HG02798 (cell line): ENCODE data around the gene MYO5C.
"Not testable (repeated sequence)": the region's sequence is repeated elsewhere in the genome, so short reads cannot be mapped to it uniquely, and the experiment has no call there.

Experiments used
- ATAC-seq: cut with Tn5 transposase; IDR thresholded peaks from one replicate; pipeline ENCODE4 v1.9.1; 2021; ENCODE audit warnings: mild to moderate bottlenecking; ENCODE audit not compliant: unreplicated experiment, poor library complexity

The MYO5C gene

DNA sequence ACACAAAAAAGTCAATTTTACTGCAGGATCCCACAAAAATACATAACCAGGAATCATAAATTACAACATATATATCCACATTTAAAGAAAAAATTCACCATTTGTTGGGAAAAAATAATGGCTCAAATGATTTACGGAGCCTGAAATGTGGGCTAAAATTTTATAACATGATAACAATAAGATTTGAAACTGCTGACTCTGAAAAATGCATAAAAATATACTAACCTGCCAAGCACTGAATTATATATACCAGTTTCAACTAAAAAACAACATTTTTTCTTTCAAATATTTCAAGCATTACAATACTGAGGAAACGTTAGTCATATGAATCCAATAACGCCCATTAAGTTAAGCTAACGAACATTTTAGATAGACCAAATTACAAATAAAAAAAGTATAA is 12.2 kb upstream of the MYO5C start:
- ATAC-seq = no peak

DNA sequence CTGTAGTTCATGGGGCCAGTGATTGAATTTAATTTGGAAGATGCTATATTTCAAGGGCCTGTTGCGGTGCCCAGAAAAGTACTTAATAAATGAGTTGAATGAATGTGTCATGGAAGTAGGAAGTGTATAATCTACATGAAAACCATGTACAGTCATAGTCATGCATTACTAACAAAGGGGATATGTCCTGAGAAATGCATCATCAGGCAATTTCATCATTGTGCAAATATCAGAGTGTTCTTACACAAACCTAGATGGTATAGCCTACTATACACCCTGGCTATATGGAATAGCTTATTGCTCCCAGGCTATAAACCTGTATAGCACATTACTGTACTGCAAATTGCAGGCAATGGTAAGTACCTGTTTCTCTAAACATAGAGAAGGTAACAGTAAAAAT is 10.7 kb upstream of the MYO5C start:
- no peak for ATAC-seq

DNA sequence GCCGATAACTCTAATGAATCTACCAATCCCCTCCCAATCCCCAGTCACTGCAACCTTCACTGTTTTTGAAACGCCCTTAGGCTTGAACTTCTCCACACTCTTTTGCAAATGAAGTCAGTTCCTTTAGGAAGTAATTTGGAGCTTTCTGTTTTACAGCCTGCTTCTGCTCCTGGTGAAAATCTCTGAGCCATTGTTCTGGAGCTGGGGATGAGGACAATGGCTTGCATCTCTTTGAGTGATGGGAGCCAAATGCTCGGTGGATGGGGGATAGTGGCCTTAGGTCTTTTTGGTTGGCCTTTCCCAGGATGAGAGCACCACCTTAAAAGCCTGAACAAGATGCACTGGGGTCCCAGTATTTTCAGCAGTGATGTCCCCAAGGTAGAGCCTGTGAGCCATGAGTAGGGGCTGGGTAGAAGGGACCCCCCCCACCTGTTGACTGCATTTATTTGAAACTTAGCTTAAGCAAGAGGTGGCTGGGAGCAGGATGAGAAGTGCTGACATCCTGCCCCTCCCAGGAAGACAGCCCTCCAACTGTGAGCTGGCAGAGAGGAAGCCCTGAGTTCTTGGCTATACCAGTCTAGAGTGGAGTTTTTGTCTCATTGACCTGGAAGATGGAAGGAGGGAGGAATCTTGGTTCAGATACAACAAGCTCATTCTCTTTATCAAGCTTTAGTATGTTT is 7.6 kb upstream of the MYO5C start:
- ATAC-seq = no peak

DNA sequence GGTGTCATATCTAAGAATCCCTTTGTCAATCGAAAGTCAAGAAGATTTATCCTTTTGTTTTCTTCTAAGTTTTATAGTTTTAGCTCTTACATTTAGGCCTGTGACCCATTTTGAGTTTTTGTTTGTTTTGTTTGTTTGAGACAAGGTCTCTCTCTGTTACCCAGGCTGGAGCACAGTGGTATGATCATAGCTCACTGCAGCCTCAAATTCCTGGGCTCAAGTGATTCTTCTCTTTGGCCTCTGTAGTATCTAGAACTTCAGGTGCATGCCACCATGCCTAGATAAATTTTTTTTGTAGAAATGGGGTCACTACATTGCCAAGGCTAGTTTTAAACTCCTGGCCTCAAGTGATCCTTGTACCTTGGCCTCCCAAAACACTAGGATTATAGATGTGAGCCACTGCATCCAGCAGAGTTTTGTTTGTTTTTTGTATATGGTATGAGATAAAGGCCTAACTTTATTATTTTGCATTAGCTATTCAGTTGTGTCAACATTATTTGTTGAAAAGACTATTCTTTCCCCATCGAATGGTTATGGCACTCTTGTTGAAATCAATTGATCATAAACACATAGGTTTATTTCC is 5.8 kb upstream of the MYO5C start:
- no peak for ATAC-seq

DNA sequence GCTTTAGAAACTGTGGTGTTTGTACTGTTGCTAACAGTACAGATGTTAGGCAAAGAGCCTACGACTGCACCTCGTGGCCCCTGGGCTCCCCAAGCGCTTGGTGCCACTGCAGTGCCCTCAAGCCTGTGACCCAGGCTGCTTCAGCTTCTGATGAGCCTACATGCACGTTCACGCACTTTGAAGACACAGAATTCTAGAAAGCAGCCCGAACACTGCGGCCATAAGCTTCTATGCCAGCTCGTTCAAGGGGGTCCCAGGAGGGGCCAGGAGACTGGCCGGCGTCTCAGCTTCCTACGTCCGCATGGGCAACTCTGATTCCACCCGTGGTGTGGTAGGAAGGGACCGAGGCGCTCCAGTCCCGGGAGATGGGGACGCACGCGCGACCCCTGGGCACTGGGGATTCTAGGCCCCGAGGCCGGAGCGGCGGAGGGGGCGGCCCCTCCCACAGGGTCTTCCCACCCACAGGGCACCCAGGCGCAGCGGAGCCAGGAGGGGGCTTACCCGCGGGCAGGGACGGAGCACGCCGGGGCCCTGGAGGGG is 653 bp downstream of the MYO5C start:
- ATAC-seq = no peak

DNA sequence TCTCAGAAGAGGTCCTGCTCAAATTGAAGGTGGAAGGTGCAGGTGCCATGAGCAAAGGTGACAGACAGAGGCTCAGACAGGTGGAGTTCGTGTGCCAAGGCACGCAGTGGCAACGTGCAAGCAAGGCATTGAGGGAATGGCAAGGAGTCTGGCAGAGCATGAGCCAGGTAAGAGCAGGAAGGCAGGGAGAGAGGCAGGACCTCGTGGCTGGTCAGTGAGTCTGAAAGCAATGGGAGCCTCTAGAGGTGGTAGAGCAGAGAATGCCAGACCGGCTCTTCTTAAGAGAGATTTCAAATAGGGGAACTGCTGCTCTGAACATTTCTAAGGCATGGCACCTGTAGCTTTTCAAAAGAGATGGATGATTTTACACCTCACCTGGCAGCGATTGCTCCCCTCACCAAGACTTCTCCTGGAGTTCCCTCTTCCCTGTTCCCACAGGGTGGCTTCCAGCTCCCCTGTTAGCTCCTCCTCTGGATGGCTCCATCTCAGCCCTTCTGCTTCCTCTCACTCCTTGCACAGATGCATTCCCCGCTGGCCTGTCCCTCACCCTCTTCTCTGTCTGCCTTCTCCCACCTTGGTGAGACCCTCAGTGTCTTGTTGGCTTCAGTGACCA is 2.7 kb downstream of the MYO5C start:
- no peak for ATAC-seq

DNA sequence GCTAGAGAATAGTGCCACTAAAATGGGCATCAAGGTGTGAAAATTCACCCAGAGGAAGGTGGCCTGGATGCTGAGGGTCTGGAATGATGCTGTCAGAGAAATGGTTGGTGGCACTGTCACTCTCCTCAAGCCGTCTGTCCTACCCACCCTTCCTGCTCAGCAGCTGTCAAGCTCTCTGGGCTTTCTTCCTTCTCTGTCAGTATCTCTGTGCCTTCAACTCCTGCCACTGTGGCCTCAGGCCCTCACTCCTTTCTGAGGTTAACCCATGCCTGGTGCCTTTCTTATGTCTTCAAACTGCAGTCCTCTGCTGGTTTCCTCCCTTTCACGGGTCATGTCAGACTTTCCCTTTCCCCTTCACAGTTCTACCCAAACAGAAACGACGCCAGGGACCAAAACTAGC is 4.4 kb downstream of the MYO5C start:
- peak; percentile 66 for ATAC-seq

DNA sequence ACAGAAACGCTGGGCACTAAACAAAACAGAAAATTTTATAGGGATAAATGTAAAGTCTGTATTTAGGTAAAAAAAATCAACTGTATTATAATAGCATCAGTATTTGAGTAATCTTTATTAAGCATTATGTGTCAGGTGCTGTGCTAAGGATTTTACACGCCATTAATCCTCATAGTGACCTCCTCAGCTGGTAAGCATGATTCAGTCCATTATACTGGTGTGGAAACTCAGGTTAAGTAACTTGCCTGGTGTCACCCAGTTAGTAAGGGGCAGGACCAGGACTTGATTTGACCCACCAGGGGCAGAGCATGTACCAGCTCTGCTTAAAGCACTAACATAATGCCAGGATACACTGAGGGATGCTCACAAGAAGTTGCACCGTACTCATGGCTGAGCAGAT is 4.8 kb downstream of the MYO5C start:
- peak; percentile 18 for ATAC-seq

DNA sequence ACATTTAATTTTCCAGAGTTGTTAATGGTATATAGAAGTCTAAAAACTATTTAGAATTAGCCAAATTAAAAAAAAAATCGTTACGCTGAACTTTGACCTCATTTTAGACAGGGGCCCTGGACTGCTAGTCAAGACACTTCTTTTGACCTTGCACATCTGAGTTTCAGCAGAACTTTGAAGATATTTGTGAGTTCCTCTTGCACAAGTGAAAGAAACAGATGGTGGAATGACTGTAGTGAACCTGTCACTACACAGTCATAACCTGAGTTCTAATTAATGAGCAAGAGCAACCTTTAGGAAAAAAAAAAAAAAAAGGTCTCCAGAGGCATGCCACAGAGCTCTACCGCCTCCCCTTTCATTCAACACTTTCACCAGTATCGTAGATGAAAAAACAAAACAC is 5.3 kb downstream of the MYO5C start:
- ATAC-seq = peak; percentile 35

DNA sequence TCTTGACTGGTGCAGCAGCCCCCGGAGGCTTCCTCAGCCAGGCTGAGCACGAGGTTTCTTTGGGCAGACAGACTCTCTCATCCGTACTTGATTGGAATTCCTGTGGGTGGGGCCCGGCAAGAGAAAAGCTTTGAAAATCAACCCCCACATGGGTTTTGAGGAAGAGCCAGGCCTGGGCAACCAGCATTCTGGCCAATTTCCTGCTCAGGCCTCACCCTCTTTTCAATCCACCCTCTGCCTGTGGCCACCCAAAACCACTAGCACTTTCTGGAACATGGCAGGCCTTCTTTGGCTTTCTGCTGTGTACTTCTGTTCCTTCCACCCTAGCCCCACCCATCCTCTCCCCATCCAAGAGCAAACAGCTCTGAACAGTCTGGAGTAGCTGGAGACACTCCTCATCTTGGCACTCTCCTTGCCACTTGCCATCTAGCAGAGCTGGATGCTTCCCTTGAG is 5.9 kb downstream of the MYO5C start:
- no peak for ATAC-seq

DNA sequence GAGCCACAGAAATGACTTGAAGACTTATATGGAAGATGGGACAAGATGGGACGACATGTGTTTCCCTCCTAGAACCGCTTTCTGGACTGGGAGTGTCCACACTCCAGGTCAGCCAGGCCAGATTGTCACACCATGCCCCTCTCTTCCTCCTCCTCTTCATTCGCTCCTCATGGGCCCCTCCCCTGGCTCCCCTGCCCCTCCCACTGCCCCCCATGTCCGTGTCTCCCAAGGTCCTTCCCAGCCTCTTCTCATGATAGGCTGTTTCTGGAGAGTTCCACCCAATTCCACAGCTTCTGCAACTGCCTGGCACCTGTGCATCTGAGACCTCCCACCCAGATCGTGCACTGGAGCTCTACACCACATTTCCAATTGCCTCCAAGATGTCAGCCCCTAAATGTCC is 6.6 kb downstream of the MYO5C start:
- no peak for ATAC-seq

DNA sequence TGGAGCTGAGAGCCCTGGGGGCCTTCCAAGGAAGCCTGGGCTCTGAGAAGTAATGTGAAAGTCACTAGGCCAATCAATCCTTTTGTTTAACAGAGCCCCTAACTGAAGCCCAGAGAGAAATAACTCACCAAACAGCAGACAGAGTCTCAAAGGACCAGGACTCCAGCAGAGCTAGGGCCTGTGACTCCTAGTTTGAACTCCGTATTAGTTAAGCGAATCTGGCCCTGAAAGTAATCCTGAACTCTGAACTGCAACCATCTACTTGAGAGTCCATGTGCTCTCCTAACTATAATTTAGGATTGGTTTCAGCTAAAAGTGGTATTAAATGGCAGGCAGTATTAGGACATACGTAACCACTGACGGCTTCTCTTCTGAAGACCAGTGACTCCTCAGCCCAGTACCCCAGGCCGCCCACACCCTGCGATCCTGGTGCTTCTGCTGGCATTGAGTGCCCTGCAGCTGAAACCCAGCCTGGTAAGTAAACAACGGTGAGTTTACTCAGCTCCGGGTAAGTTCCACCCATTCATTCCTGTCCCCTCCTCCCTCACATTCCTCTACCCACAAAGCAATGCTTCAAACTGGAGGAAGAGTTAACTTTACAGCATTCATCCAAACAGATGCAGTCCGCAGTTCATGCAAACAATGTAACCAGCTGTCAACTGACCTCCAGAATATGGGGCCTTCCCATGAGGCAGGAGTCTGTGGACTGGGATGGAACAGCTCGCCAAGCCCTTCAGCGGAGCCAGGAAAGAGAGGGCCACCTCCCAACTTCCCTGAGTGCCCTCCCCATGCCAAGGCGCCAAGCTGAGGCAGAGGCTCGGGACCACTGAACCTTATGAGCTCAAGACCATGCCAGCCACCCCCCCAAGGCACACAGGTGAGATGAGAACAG is 7.3 kb downstream of the MYO5C start:
- ATAC-seq = no peak

DNA sequence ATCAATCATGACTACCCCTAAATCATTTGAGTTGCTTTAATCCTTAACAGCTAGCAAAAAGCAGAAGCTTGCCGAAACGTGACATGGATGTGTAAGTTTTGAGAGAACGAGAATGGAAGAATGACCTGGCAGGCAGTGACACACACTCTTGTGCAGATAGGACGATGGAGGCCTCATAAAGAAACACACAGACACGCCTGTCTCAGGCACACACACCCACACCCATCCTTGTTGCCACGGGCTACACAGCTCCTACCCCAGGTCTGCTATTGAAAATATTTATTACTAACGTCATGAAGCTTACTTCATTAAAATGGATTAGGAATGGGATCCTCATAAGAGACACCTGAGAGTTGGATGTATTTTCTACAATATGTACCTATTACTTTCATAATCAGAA is 8.5 kb downstream of the MYO5C start:
- ATAC-seq = no peak

DNA sequence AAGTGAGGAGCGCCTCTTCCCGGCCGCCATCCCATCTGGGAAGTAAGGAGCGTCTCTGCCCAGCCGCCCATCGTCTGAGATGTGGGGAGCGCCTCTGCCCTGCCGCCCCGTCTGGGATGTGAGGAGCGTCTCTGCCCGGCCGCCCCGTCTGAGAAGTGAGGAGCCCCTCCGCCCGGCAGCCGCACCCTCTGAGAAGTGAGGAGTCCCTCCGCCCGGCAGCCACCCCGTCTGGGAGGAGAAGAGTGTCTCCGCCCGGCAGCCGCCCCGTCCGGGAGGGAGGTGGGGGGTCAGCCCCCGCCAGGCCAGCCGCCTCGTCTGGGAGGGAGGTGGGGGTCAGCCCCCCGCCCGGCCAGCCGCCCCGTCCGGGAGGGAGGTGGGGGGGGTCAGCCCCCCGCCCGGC is 9.7 kb downstream of the MYO5C start:
- not testable (repeated sequence) for ATAC-seq

DNA sequence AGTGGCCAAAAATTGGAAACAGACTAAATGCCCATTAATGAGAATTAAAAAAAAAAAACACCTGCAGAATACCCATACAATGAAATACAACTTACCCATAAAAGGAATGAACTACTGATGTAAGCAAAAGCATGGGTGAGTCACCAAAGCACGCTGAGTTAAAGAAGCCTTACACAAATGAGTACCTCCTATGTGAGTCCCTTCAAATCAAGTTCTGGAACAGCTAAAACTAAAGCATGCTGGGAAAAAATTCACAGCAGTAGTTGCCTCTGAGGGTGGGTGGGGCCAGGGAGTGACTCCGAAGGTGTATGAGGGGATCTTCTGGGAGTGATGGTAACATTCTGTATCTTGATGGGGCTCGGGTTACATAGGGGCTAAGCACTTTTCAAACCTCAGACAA is 11.4 kb downstream of the MYO5C start:
- ATAC-seq = no peak

DNA sequence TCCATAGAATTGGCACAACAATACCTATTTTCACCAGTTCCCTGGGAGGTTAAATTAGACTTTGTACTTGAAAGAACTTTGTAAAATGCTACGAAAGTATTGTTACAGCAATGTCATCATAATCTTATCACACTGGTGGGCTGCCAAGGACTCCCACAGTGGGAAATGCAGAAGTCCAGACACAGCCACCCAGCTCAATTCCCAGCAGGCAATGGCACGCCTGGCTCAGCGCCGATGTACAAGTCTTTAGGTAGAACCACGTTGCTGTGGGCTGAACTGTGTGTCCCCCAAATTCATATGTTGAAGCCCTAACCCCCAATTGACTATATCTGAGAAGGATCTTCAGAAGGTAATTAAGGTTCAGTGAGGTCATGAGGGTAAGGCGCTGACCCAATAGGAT is 12.3 kb downstream of the MYO5C start:
- ATAC-seq = no peak

DNA sequence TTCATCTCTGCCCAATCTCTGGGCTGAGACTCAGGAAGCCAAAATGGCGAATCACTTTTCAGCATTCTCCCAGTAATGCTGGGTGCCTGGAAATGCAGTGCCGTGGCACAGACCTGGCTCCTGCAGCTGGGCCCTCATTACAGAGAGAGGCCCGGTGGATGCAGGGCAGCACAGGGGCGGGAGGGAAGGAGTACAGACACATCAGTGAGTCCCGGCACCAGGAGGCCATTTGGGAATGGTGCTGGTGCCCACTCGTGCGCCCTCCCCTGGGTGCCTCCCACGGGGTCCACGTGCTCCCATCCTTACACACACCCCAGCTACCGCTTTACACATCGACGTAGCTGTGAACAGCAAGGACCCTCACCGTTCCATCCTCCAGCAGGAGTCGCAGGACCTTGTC is 13.2 kb downstream of the MYO5C start:
- ATAC-seq = no peak

DNA sequence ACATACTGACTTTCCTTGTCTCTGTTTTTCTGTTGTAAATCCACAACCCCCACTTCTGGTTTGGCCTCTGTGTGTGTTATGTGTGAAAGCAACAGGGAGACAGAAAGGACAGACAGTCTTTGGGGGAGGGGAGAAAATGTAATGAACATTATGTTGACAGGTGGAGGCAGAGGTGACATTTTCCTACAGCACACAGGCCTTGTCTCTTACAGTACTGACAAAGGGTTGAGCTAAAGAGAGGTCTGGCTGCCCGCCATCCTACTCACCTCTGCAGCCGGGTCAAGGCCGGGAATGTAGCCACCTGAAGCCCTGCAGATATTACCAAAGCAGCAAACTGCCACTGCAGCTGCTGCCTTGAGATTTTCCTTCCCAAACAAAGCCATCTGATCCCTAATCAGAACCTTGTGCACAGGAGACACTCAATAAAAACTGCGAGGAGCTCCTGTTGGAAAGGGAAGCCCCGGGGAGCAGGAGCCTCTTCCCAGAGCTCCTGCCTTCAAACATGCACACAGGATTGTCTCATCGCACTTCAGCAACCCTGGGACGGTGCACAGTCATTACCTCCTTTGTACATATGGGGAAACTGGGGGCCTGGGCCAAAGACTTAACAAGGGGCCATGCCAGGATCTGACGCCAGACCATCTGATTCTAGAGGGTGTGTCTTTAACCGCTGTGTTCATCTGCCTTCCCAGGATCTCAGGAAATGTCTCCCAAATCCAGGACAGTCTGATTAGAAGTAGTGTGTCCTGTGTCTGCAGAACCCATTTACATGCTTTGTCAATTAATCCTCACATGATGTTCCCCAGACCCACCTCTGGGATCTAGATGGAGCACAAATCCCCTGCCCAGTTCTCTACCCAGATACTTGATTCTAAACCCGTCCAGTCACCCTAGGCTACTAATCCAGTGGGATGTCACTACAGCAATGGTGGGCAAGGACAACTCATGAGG is 14.2 kb downstream of the MYO5C start:
- no peak for ATAC-seq

DNA sequence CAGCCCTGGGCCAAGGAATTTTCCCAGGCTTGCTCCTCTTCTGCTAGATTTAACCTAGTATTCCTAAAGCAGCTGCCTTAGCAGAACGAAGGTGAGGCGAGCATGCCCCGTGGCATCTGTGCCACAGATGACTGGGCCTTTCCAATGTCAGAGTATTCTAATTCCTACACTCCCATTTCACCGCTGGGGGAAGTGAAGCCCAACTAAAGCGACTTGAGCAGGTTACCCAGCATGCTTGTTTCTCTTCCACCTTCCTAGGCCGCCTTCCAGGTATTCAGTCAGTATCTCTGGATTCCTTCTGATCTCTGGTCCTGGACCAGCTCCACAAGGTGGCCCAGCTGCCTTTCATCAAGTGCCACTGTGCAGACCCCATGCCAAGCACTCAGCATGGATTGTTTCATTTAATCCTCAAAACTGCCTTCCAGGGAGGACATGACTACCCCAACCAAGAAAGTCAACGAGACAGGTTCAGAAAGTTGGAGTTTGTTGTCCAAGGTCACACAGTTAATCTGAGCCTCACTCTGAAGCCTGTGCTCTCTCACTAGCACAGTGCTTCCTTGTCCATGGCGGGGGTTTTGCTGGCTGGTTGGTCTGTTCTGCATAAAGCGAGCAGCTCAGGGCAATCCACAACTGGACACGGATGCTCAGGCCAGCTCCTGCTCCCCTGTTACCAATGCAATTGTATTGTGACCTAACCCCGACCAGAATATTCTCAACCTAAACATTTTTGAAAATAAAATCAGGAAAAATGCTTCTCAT is 15.1 kb downstream of the MYO5C start:
- no peak for ATAC-seq
